ENCODE measurements around the gene RBFA. TPM values are rescaled to one million over a fixed set of nuclear protein-coding genes. Genes with fewer than 3 reads are reported as not detected.

Gene RBFA
- total RNA-seq, 2 donors from 2014 or later: 31.6 to 38.5 TPM

DNA sequence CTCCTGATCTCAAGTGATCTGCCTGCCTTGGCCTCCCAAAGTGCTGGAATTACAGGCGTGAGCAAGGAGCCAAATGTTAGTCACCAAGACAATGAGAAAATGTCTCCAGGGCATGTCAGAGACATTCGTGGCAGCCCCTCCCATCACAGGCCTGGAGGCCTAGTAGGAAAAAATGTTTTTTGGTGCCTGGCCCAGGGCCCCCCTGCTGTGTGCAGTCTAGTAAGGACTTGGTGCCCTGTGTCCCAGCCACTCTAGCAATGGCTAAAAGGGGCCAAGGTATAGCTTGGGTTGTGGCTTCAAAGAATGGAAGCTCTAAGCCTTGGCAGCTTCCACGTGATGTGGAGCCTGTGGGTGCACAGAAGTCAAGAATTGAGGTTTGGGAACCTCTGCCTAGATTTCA, 33.4 kb upstream of the RBFA start:
- Histone ChIP-seq H3K27ac (no peak overlapping the region), H3K4me3 (no peak overlapping the region), H3K36me3 (no peaks in the 10 kb centered on the region), H3K4me1 (replicated peaks) (no peaks in the 10 kb centered on the region), H3K9me3 (no peaks in the 10 kb centered on the region), H3K27me3 (replicated peaks; ENCODE audit: insufficient read depth) (no peaks in the 10 kb centered on the region)
- no peak for DNase-seq (ENCODE audit: low spot score)
- intact Hi-C loops (cut with DNase I): no loop called here
- 78% methylated on average over 3 of the region's 3 CpGs for WGBS
- TF ChIP-seq POLR2AphosphoS5 (IDR thresholded peaks at IDR 0.05): no peak
- TF ChIP-seq POLR2A (IDR thresholded peaks at IDR 0.05): no peak
- TF ChIP-seq, protein P1, sequence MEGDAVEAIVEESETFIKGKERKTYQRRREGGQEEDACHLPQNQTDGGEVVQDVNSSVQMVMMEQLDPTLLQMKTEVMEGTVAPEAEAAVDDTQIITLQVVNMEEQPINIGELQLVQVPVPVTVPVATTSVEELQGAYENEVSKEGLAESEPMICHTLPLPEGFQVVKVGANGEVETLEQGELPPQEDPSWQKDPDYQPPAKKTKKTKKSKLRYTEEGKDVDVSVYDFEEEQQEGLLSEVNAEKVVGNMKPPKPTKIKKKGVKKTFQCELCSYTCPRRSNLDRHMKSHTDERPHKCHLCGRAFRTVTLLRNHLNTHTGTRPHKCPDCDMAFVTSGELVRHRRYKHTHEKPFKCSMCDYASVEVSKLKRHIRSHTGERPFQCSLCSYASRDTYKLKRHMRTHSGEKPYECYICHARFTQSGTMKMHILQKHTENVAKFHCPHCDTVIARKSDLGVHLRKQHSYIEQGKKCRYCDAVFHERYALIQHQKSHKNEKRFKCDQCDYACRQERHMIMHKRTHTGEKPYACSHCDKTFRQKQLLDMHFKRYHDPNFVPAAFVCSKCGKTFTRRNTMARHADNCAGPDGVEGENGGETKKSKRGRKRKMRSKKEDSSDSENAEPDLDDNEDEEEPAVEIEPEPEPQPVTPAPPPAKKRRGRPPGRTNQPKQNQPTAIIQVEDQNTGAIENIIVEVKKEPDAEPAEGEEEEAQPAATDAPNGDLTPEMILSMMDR (IDR thresholded peaks at IDR 0.05): no peak

DNA sequence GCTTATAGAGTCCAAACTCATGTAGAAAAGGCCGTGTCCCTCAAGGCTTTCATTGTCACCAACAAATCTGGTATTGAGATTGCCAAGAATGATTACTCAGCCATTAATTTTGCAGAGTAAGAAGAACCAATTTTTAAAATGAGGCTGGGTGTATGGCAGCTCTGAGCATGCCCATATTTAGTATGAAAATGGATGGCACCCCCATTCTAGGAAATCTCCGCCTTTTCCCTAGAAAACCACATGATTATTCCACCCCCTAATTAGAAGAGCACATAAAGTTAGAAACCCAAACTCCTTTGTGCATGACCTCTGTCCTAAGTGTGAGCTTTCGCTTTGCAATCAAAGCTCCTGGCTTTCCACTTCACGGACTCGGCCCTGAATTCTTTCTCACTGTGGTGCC, 31.8 kb upstream of the RBFA start:
- Histone ChIP-seq H3K36me3 (no peaks in the 10 kb centered on the region), H3K4me1 (replicated peaks) (no peaks in the 10 kb centered on the region), H3K27ac (no peak overlapping the region), H3K27me3 (replicated peaks; ENCODE audit: insufficient read depth) (no peaks in the 10 kb centered on the region), H3K9me3 (no peaks in the 10 kb centered on the region), H3K4me3 (no peak overlapping the region)
- intact Hi-C loops (cut with DNase I): no loop called here
- TF ChIP-seq, protein P1 (IDR thresholded peaks at IDR 0.05): no peak
- TF ChIP-seq POLR2AphosphoS5 (IDR thresholded peaks at IDR 0.05) (no peak), POLR2A (IDR thresholded peaks at IDR 0.05) (no peak)
- no peak for DNase-seq (ENCODE audit: low spot score)
- 89% methylated on average over 5 of the region's 5 CpGs for WGBS

DNA sequence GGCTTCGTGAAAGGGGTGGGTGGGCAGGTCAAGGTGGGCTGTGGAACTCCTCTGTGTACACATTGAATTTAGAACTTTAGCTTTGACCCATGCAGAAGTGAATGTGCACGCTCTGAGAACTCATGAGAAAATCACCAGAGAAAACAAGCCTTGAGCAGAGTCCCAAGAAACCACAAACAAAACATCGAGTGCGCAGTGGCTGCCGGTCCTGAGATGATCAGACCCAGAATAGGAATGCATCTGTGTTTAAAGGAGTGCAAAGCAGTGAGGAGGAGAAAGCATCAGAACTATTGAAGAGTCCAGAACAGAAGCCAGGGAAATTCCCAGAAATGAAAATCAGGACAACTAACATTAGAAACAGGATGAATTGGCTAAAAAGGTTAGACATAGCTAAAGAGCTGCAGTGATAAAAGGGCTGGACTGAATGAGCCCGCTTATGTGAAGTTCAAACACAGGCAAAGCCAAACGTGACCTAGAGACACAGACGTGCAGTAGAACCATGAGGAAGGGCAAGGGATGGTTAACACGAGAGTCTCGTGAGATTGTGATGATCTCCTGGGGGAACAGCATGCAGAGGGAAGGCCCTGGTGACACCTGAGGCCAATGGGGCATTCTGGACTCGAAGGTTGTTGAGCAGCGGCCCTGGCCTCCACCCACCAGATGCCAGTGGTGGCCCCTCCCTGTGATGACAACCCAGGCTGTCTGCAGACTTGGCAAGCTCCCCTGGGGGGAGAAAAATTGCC, 29.5 kb upstream of the RBFA start:
- no peak overlapping the region for H3K27ac ChIP-seq
- no peaks in the 10 kb centered on the region for H3K36me3 ChIP-seq
- H3K4me3 ChIP-seq: no peak overlapping the region
- H3K9me3 ChIP-seq: no peaks in the 10 kb centered on the region
- intact Hi-C loops (cut with DNase I): no loop called here
- no peaks in the 10 kb centered on the region for H3K4me1 ChIP-seq (replicated peaks)
- 75% methylated on average over 12 of the region's 12 CpGs for WGBS
- no peaks in the 10 kb centered on the region for H3K27me3 ChIP-seq (replicated peaks; ENCODE audit: insufficient read depth)
- TF ChIP-seq POLR2AphosphoS5 (IDR thresholded peaks at IDR 0.05) (no peak), POLR2A (IDR thresholded peaks at IDR 0.05) (no peak)
- TF ChIP-seq, protein P1 (IDR thresholded peaks at IDR 0.05): no peak
- DNase-seq (ENCODE audit: low spot score): no peak

DNA sequence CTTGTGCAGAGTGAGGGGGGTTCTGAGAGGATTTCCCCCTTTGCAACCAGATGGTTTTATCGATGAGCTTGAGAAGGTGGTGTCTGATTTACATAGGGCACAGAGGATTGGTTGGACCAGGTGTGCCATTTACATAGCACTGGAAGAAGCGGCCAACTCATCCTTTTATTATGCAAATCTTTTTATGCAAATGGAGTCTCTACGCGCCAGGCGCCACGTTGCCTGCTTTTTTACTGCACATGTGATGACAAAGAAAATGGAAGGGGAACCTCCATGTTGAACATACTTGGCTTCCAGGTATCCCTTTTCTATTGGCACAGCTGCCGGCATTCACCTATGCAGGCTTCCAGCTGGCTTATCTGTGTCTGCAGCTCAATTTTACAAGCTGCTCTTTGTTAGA, 27.5 kb upstream of the RBFA start:
- intact Hi-C loops (cut with DNase I): no loop called here
- H3K27ac ChIP-seq: no peak overlapping the region
- DNase-seq (ENCODE audit: low spot score): no peak
- H3K4me1 ChIP-seq (replicated peaks): no peaks in the 10 kb centered on the region
- H3K4me3 ChIP-seq: no peak overlapping the region
- H3K27me3 ChIP-seq (replicated peaks; ENCODE audit: insufficient read depth): no peaks in the 10 kb centered on the region
- no peaks in the 10 kb centered on the region for H3K9me3 ChIP-seq
- TF ChIP-seq POLR2AphosphoS5 (IDR thresholded peaks at IDR 0.05) (no peak), POLR2A (IDR thresholded peaks at IDR 0.05) (no peak)
- TF ChIP-seq, protein P1 (IDR thresholded peaks at IDR 0.05): no peak
- no peaks in the 10 kb centered on the region for H3K36me3 ChIP-seq
- WGBS: 55% methylated on average over 7 of the region's 7 CpGs

Measured in prostate gland (tissue), 2 donors.